ENCODE data around the gene TMEM239. TPM values are rescaled to one million over a fixed set of nuclear protein-coding genes. Genes with fewer than 3 reads are reported as not detected.

The TMEM239 gene
- total RNA-seq, 1 donor from 2014 or later: not detected

GRCh38 chr20:2849529-2849928, 33.4 kb downstream of the TMEM239 start:
- DNase-seq (ENCODE audit: low spot score): no peak

- DNase-seq (ENCODE audit: low spot score): no peak
These were observed 34.9 kb downstream of the TMEM239 start for GRCh38 chr20:2851086-2851485.

DNA sequence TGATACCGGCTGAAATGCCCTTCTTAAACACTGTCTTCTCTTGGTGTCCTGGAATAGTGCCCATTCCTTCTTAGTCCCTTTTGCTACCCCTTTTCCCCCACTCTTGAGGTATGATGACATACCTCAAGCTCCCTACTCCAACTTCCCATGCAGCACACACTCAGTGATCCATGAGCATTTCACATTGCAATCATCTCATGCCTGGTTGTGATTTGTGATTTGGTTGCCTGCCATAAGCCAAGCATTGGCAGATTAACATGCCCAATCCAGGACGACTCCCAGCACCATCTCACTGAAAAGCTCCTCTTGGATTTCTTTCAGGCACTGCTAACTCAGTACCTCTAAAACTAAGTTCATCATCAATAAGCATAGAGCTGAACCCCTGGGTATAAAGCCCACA, 42.4 kb downstream of the TMEM239 start:
- DNase-seq (ENCODE audit: low spot score): no peak

DNA sequence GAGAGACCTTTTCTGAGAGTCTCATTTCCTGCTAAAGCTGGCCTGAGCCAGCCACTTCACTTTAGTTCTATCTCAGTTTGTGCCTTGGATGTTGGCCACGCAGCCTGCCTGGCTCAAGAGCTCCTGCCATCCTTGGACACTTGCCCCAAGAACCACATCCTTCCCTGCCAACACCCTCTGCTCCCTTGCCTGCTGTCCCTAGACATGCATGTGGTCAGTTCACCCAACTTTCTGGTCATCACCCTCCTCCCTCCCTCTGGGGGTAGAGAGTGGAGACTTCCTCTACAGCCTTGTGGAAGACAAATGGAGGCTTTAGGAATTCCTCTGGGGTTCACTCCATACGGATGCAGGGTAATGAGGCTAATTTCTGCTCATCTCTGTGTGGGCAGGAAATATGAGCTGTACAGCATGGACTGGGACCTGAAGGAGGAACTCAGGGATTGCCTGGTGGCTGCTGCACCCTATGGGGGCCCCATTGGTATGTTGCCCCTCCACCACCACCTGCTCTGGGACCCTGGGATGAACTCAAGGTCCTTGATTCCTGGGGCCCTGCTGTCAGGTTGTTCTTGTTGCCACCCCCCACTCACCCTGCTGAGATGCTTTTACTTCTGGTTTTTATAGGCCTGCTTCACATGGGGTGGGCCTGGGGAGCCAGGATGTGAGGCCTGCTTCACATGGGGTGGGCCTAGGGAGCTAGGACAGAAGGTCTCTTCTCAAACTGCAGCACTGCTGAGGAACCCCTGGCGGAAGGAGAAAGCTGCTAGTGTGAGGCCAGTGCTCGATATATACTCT, 43.4 kb downstream of the TMEM239 start:
- DNase-seq (ENCODE audit: low spot score): no peak

DNA sequence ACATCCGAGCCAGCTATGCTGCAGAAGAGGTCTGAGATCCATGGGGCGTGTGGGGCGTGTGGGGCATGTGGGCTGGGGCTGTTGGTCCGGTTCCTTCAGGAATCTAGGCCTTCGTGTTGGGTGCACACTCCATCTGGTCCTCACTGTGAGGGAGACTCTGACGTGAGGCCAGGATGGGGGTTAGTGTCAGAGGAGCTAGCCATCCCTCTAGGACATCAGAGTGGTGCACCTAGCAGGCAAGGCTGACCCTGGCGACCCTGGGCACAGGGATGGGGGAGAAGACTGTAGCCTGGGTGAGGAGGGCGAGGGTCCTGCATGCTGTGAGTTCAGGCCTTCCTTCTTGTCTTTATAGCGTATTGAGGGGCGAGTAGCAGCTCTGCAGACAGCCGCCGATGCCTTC, 48.5 kb downstream of the TMEM239 start:
- DNase-seq (ENCODE audit: low spot score): no peak

DNA sequence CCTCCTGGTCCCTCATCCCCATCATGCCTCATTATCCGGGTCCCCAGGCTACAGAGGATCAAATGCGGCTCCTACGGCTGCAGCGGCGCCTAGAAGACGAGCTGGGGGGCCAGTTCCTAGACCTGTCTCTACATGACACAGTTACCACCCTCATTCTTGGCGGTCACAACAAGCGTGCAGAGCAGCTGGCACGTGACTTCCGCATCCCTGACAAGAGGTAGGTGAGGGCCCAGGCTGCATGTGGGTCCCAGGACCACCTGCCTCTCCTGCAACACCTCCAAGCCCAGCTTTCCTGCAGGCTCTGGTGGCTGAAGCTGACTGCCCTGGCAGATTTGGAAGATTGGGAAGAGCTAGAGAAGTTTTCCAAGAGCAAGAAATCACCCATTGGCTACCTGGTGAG, 48.9 kb downstream of the TMEM239 start:
- no peak for DNase-seq (ENCODE audit: low spot score)

DNA sequence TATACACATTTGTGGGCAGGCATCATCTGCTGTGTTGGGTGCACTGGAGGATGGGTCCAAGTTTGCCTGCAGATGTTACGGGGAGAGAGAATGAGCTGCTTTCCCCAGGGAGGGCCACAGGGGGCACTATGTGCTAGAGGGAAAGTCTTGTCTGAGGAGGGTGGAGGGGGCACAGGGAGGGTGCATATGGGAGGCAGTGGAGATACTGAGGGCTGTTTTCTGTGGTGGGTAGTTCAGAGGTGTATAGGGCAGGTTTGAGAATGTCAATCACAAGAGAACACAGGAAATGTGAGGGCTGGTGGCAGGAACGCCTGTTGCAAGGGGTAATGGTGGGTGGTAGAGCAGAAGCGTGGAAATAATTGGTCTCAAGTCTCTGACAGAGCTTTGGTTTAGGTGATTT, 49.5 kb downstream of the TMEM239 start:
- no peak for DNase-seq (ENCODE audit: low spot score)

DNA sequence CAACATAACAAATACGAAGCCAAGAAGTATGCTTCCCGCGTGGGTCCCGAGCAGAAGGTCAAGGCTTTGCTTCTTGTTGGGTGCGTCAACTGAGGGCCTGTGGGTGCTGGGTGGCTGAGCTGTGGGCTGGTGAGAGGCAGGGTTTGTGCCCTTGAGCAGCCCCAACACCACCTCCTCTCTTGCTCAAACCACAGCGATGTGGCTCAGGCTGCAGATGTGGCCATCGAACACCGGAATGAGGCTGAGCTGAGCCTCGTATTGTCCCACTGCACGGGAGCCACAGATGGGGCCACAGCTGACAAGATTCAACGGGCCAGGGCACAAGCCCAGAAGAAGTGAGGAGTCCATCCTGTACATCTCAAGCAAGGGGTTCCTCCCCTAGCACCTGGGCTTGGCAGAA, 50.1 kb downstream of the TMEM239 start:
- no peak for DNase-seq (ENCODE audit: low spot score)

GRCh38 chr20:2867081-2867864, 51.1 kb downstream of the TMEM239 start:
- no peak for DNase-seq (ENCODE audit: low spot score)

Other genes with a start within 250 kb of the TMEM239 start
- gene NOP56, start 163.7 kb upstream of the TMEM239 start, total RNA-seq: 82.9 TPM
- gene IDH3B, start 152.1 kb upstream of the TMEM239 start, total RNA-seq: 81.0 TPM
- 12.7 TPM for gene EBF4, start 123.6 kb upstream of the TMEM239 start, total RNA-seq
- 6.8 TPM for gene CPXM1, start 15.7 kb upstream of the TMEM239 start, total RNA-seq
- gene C20orf141, start 1.4 kb upstream of the TMEM239 start, total RNA-seq: not detected
- 48.8 TPM for gene PCED1A, start 24.3 kb downstream of the TMEM239 start, total RNA-seq
- gene VPS16, start 24.4 kb downstream of the TMEM239 start, total RNA-seq: 43.2 TPM
- gene PTPRA, start 57.1 kb downstream of the TMEM239 start, total RNA-seq: 57.5 TPM
- gene GNRH2, start 227.3 kb downstream of the TMEM239 start, total RNA-seq: 0.75 TPM
- 46.6 TPM for gene MRPS26, start 229.7 kb downstream of the TMEM239 start, total RNA-seq

Data from mucosa of gallbladder (tissue), 1 donor.